Activated CD8-positive, alpha-beta T cell treated with anti-CD3 and anti-CD28 coated beads for 36 hours (primary cell): ENCODE results near the gene DLGAP1. TPM values are rescaled to one million over a fixed set of nuclear protein-coding genes. Genes with fewer than 3 reads are reported as not detected.

ENCODE experiments used
- ATAC-seq: fragments of 200-7000 bp; cut with Tn5 transposase; one replicate; pipeline ENCODE4 v1.10.0; 2021; ENCODE audit warnings: mild to moderate bottlenecking, moderate library complexity
- CTCF ChIA-PET: fragments of 350-600 bp; sonication (Branson Sonifier 250); formaldehyde crosslinking; loops from one replicate; lab custom pipeline; 2021; ENCODE audit warnings: antibody characterized with exemption; lab: Charles Lee
- POLR2A ChIA-PET: fragments of 350-600 bp; sonication (Branson Sonifier 250); formaldehyde crosslinking; loops from one replicate; lab custom pipeline; 2021; ENCODE audit warnings: antibody characterized with exemption; lab: Charles Lee
- DNase-seq: peaks from one replicate; pipeline ENCODE4 v3.0.0-alpha.2; 2020
- H3K27ac Mint-ChIP-seq: one replicate; pipeline ENCODE4 v1.8.0; 2021; ENCODE audit warnings: mild to moderate bottlenecking, mixed read lengths
- H3K27me3 Mint-ChIP-seq: one replicate; pipeline ENCODE4 v1.8.0; 2021; ENCODE audit warnings: mixed read lengths
- H3K36me3 Mint-ChIP-seq: one replicate; pipeline ENCODE4 v1.8.0; 2021; ENCODE audit warnings: low read depth, mixed read lengths
- H3K4me1 Mint-ChIP-seq: one replicate; pipeline ENCODE4 v1.8.0; 2021; ENCODE audit warnings: low read depth, mixed read lengths
- H3K4me3 Mint-ChIP-seq: one replicate; pipeline ENCODE4 v1.8.0; 2021; ENCODE audit warnings: mild to moderate bottlenecking, moderate library complexity, mixed read lengths
- H3K9me3 Mint-ChIP-seq: one replicate; pipeline ENCODE4 v1.8.0; 2021; ENCODE audit warnings: mixed read lengths
- CTCF ChIP-seq: fragments of 200-600 bp; IDR thresholded peaks from one replicate; pipeline ENCODE4 v1.8.0; 2022; ENCODE audit warnings: antibody characterized with exemption, mild to moderate bottlenecking
- intact Hi-C: fragments of 100-400 bp; cut with micrococcal nuclease; formaldehyde crosslinking; loops from one replicate; pipeline ENCODE4 v1.10.0; 2022
- total RNA-seq, 2 experiments: library from RNA; stranded (reverse); gene quantifications; one replicate each; pipeline ENCODE4 v1.2.3, GENCODE V29; 2021

Gene DLGAP1
- total RNA-seq, 2 experiments from 2014 or later = not detected

- Mint-ChIP-seq H3K27ac (no peak overlapping the region), H3K4me3 (no peak overlapping the region), H3K36me3 (no peaks in the 10 kb centered on the region), H3K27me3 (peaks cover 7% of the 10 kb centered on the region), H3K9me3 (no peaks in the 10 kb centered on the region), H3K4me1 (peaks cover 2% of the 10 kb centered on the region)
- intact Hi-C loops = no loop called here
- ChIA-PET CTCF (interaction anchor here (1.2 kb wide), 1 partner anchor 26 kb away, joined by 3 read pairs; no protein-coding TSS in a partner anchor), POLR2A (no interaction called here)
- DNase-seq = no peak
- ATAC-seq = no peak
- TF ChIP-seq CTCF = no peak
Observed at GRCh38 chr18:3798032-3798431, 657.1 kb downstream of the DLGAP1 start.

GRCh38 chr18:3796434-3796833 lies 658.7 kb downstream of the DLGAP1 start:
- intact Hi-C loops = no loop called here
- H3K27ac Mint-ChIP-seq = no peak overlapping the region
- no peak for ATAC-seq
- POLR2A ChIA-PET = no interaction called here
- no peak for DNase-seq
- no peaks in the 10 kb centered on the region for H3K36me3 Mint-ChIP-seq
- H3K9me3 Mint-ChIP-seq = no peaks in the 10 kb centered on the region
- H3K4me3 Mint-ChIP-seq = no peak overlapping the region
- no peak for TF ChIP-seq CTCF
- peaks cover 2% of the 10 kb centered on the region for H3K4me1 Mint-ChIP-seq
- CTCF ChIA-PET = no interaction called here
- peaks cover 7% of the 10 kb centered on the region for H3K27me3 Mint-ChIP-seq

- peak; percentile 27 for DNase-seq
- ChIA-PET POLR2A (no interaction called here), CTCF (interaction anchor here (0.9 kb wide), 1 partner anchor 23 kb away, joined by 3 read pairs; no protein-coding TSS in a partner anchor)
- Mint-ChIP-seq H3K36me3 (no peaks in the 10 kb centered on the region), H3K27me3 (peaks cover 7% of the 10 kb centered on the region), H3K27ac (no peak overlapping the region), H3K4me3 (no peak overlapping the region), H3K4me1 (peaks cover 2% of the 10 kb centered on the region), H3K9me3 (no peaks in the 10 kb centered on the region)
- ATAC-seq = peak; percentile 71
- no peak for TF ChIP-seq CTCF
- intact Hi-C loops = no loop called here
Observed at GRCh38 chr18:3794537-3795348, 660.4 kb downstream of the DLGAP1 start.

GRCh38 chr18:3793545-3793944 lies 661.6 kb downstream of the DLGAP1 start:
- intact Hi-C loops = no loop called here
- ChIA-PET POLR2A (no interaction called here), CTCF (interaction anchor here (2.6 kb wide), 1 partner anchor 22 kb away, joined by 10 read pairs; no protein-coding TSS in a partner anchor)
- H3K4me1 Mint-ChIP-seq = peaks cover 2% of the 10 kb centered on the region
- no peak overlapping the region for H3K27ac Mint-ChIP-seq
- no peak for DNase-seq
- no peak overlapping the region for H3K4me3 Mint-ChIP-seq
- no peaks in the 10 kb centered on the region for H3K36me3 Mint-ChIP-seq
- no peaks in the 10 kb centered on the region for H3K9me3 Mint-ChIP-seq
- no peak for TF ChIP-seq CTCF
- no peak for ATAC-seq
- peaks cover 11% of the 10 kb centered on the region for H3K27me3 Mint-ChIP-seq

- Mint-ChIP-seq H3K36me3 (no peaks in the 10 kb centered on the region), H3K4me3 (no peak overlapping the region), H3K27me3 (peaks cover 11% of the 10 kb centered on the region), H3K9me3 (no peaks in the 10 kb centered on the region), H3K27ac (no peak overlapping the region), H3K4me1 (peaks cover 2% of the 10 kb centered on the region)
- no peak for TF ChIP-seq CTCF
- ChIA-PET POLR2A (no interaction called here), CTCF (interaction anchor here (2.6 kb wide), 1 partner anchor 21 kb away, joined by 10 read pairs; no protein-coding TSS in a partner anchor)
- intact Hi-C loops = no loop called here
- DNase-seq (no peak), ATAC-seq (no peak)
Observed at GRCh38 chr18:3793111-3793510, 662.0 kb downstream of the DLGAP1 start.
